ENCODE data around the gene PACRG.

- TF ChIP-seq CTCF (IDR thresholded peaks at IDR 0.05; ENCODE audit: low read depth, low read length): no peak
- no peak for TF ChIP-seq POLR2A (IDR thresholded peaks at IDR 0.05; ENCODE audit: extremely low read depth, insufficient read length)
Observed at GRCh38 chr6:162751211-162751859, 23.6 kb downstream of the PACRG start.

Measured in NB4 (cell line).